ENCODE data around the gene EEF2KMT.
"Not testable (repeated sequence)": the region's sequence is repeated elsewhere in the genome, so short reads cannot be mapped to it uniquely, and the experiment has no call there.

EEF2KMT gene

DNA sequence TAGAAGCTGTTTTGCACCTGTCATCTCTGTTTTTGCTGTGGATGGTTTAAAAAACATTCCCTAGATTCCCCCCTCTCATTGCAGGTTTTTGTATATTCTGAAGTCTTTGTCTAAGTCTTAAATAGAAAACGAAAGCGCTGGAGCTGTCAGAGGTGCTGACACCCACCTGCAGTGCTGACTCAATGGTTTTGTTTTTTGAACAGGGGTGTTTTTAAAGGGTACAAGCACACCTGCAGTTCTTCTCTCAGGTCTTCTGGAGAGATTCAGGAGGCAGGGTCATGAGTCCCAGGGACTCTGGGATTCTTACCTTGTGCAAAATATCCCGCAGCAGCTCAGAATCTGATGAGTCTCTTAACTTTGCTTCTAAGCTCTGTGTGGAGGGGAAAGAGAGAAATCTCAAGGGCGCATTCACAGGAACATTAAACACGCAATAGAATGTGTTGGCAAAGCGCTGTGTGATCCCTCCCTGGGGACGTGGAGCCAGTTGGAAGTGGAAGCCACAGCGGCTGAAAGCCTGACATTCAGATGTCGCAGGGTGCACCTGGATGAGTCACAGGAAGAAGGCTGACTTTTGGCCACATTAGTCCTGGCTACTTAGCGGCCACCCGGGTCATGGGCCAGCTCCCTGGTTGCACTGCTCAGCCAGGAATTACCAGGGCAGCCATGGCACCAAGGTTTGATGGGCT, 2.3 kb downstream of the EEF2KMT start:
- peak; percentile 68 for DNase-seq (ENCODE audit: low spot score)

DNA sequence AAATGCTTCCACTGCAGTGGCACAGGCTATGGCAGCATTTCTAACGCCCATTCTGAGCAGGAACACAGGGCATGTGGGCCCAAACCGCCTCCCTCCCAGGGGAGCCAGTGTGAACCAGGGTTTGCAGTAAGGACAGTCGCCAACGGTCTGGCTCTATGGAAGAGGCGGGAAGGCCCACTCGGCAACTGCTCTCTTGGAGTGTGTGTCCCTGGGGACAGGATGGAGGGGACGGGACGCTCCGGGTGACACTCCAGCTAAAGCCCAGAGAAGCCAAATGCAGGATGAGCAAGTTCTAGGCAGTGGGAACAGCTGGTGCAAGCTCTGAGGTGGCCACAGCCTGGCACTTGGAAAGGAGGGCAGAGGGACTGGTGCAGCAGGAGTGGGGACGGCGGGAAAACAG, 3.8 kb downstream of the EEF2KMT start:
- not testable (repeated sequence) for DNase-seq (ENCODE audit: low spot score)

DNA sequence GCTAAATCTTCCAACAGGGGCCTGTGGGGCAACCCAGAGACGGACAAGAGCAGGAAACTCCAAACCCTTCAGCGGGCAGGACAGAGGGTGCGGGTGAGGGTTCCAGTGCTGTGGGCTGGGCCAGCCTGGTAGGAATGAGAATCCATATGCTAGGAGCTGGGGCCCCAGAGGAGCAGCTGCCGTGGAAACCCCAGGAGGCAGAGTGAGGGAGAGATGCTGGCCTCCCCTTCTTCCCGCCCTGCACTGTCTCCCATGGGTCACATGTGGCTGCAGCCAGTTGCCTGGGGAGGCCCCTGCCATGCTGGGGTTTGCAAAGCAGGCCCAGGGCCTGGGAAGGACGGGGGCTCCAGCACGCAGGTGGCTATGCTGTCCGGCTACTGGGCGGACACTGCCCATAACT, 4.5 kb downstream of the EEF2KMT start:
- not testable (repeated sequence) for DNase-seq (ENCODE audit: low spot score)

- DNase-seq (ENCODE audit: low spot score), result not testable (repeated sequence)
These were observed 7.0 kb downstream of the EEF2KMT start for GRCh38 chr16:5090592-5090991.

DNA sequence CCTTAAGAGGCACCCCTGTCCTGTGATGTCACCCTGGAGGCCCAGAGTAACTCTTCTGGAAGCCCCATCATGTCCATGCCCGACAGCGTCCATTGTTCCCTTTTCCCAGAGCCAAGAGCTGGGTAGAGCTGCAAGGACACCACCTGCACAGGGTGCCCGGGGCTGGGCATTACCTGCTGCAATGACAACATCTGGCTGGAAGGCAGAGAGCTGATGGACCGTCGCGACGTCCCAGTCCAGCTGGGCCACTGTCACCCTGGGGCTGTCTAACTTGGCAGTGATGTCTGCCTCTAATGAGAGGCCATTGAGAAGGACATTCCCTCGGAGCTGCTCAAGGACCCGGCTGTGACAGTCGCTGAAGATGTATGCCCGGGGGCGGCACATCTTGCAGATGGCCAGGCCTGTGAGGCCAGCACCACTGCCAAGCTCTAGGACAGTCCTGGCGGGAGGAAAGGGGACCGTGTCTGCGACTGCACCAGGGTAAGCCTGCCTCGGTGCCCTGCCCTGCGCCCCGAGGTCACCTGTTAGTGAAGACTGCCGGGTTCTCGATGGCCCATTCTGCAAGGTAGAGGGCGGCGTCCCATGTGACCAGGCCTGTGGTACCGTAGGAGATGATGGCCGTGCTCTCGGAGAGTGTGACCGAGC, 7.6 kb downstream of the EEF2KMT start:
- DNase-seq (ENCODE audit: low spot score), result not testable (repeated sequence)

DNA sequence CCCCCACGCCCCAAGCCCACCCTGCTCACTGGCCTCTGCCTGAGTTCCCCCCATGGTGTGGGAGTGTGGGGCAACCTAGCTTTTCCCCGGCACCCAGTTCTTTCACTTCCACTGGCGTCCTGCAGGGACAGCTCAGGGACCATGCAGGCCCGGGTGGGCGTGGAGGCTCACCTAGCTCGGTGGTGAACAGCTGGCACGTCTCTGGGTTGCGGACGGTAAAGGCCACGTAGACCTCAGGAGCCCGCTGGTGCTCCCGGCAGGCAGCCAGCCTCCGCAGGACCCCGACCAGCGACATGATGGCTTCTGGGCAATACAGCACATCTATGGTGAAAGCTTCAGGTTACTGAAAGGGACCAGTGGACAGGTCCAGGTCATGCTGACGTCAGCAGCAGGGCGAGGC, 8.7 kb downstream of the EEF2KMT start:
- not testable (repeated sequence) for DNase-seq (ENCODE audit: low spot score)

DNA sequence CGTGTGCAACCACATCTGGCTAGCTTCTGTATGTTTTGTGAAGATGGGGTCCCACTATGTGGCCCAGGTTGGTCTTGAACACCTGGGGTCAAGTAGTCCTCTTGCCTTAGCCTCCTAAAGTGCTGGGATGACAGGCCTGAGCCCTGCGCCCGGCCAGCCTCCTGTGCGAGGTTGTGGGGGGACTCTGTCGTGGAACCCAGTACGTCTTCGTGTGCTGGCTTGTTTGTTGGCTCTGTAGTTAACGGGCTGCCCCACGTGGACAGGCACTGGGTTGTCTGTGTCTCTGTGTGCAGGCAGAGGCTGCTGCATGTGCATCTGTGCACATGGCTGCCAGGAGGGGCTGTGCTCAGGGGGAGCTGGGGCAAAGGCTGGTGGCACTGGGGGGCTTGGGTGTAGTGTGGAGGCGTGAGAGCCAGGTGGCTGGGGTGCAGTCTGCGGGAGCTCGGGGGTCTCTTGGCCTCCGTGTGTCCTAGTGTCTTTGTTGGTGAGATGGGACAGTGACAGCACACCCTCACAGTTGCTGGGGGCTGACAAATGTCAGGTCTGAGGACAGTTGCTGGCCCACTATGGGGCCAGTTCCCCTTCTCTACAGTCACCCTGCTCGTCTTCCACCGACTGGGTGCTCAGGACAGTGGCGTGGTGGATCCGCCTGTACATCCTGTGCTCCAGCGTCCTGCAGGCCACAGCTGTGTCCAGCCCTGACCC, 9.4 kb downstream of the EEF2KMT start:
- DNase-seq (ENCODE audit: low spot score), result not testable (repeated sequence)

DNA sequence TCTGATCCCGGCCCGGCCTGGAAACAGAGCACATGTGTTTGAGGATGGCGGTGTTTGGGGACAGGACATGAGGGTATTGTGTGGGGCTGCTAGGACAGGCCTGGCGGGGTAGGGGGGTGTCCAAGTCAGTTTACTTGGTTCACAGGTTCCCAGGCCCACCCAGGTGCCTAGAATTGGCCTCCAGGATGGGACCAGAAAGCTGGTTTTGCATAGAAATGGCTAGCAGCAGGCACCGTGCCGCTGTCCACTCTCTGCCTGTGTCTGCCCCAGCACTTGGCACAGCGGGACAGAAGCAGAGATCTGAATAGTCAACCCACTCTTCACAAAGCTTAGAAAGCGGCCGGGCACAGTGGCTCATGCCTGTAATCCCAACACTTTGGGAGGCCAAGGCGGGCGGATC, 11.9 kb downstream of the EEF2KMT start:
- DNase-seq (ENCODE audit: low spot score), result not testable (repeated sequence)

DNA sequence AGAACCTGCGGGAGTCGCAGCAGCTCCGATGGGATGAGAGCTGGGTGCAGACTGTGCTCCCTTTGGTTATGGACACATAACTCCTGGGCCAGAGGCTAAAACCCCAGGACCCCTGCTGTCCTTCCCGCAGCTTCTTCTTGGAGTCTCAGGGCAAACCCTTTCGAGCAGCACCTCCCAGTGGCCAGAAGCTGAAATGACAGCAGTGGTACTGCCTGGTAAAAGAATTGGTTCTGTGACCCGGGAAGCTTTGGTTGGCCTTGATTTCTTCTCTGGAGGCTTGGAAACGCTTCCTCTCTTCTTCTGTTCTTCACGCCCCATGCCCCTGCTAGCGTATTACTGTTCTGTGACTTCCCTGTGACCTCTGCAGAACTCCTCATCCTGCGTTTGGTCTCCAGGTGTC, 12.8 kb downstream of the EEF2KMT start:
- not testable (repeated sequence) for DNase-seq (ENCODE audit: low spot score)

DNA sequence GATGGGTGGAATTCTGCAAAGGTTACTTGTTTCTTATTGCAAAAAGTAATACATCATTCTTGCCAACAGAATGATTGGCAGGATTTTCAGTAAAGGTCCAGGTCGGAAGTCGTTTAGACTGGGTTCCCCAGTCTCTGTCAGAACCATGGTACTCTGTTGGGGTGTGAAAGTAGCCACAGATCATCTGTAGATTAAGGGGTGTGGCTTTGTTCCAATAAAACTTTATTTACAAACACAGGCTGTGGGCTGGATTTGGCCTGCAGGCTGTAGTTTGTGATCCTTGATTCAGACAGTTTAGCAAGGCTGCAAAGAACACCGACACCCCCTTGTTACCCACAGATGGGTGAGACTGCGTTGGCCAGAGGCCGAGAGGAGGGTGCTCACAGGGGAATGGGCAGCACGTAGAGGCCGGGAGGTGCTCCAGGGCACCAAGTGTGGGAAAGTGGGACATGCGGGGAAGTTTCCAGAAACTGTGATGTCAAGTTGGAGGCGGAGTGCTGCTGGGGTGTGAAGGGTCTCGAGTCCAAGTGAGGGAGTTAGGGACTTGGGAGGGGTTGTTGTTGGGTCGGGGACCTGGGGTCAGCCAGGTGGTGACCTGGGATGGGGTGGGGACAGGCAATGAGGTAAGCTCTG, 13.4 kb downstream of the EEF2KMT start:
- not testable (repeated sequence) for DNase-seq (ENCODE audit: low spot score)

DNA sequence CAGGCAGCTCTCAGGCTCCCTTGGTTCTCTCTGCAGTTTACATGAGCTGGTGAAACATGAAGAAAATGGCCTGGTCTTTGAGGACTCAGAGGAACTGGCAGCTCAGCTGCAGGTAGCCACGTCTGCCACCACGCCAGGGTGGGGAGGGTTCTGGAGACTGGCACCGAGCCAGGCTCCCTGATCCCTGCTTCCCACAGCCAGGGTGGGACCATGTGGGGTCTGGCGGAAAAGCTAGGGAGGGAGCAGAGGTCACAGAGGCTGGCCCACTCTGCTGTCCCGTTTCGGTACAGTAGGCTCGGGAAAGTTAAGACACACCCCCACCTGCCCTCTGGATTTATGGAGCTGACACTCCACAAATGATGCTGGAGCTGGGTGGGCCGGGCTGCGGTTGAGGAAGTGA, 13.9 kb downstream of the EEF2KMT start:
- DNase-seq (ENCODE audit: low spot score), result not testable (repeated sequence)

DNA sequence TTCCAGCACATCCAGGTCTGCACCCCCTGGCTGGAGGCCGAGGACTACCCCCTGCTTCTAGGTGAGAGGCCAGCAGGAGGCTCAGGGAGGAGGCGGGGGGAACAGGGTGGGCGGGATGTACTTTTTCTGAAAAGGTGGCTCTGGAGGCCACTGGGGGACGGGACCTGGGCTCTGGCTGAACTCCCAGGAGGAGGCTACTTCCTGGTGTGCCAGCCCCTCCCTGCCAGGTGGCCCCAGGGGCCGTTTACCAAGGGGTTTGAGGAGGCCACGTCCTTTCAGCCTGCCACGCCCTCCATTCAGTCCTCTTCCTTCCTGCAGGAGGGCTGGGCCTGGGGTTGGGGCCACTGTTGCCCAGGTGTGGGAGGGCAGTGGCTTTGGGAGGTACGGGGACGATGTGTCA, 16.6 kb downstream of the EEF2KMT start:
- DNase-seq (ENCODE audit: low spot score), result not testable (repeated sequence)

DNA sequence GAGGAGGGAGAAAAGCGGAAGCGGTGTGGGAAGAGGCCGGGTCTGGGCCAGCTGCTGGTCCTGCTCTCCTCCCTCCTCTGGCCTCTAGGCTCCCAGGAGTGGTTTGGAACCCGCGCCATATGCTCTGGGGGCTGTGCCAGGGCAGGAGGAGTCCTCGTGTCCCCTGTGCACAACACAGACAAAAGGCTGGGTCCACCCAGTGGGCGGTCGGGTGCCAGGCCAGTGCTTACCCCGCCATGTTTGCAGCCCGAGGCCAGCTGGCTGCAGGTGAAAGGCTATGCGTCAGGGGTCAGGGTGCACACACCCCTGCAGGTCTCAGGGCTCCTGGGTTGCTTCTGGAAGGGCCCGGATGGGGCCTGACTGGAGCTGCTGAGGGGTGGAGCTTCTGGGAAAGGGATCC, 17.1 kb downstream of the EEF2KMT start:
- not testable (repeated sequence) for DNase-seq (ENCODE audit: low spot score)

GRCh38 chr16:5078626-5079025, 19.0 kb downstream of the EEF2KMT start:
- DNase-seq (ENCODE audit: low spot score), result no peak

DNA sequence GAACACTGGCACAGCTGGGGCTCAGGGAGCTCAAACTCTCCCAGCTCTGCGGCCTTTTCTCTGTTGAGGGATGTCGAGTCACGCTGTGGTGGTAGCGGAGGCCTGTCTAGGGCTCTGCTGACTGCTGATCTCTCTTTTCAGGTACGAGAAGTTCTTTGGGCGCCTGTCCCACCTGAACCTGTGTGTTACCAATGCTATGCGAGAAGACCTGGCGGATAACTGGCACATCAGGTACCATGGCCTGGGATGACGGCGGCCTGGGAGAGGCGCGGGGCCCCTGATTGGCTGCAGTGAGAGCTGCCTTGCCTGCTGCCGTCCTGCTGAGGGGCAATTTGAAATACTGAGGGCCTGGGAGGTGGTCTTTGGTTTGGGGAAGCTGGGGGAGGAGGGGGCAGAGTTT, 20.3 kb downstream of the EEF2KMT start:
- no peak for DNase-seq (ENCODE audit: low spot score)

GRCh38 chr16:5075637-5076036, 22.0 kb downstream of the EEF2KMT start:
- DNase-seq (ENCODE audit: low spot score), result no peak

GRCh38 chr16:5073771-5074170, 23.8 kb downstream of the EEF2KMT start:
- not testable (repeated sequence) for DNase-seq (ENCODE audit: low spot score)

DNA sequence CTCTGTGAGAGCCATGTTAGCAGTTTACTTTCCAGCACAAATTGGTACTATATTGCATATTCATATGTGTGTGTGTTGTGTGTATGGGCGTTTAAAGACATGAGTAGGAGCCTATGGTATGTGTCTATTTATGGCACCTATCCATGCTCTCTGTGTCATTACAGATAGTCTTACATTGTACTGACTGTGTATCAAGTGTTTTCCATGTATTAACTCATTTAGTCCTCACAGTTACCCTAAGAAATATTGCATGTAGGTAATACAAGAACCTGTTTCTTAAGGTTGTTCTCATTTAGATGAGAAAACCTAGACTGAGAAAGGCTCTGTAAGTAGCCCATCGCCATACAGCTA, 24.3 kb downstream of the EEF2KMT start:
- DNase-seq (ENCODE audit: low spot score), result no peak

GRCh38 chr16:5072334-5073278, 25.0 kb downstream of the EEF2KMT start:
- no peak for DNase-seq (ENCODE audit: low spot score)

DNA sequence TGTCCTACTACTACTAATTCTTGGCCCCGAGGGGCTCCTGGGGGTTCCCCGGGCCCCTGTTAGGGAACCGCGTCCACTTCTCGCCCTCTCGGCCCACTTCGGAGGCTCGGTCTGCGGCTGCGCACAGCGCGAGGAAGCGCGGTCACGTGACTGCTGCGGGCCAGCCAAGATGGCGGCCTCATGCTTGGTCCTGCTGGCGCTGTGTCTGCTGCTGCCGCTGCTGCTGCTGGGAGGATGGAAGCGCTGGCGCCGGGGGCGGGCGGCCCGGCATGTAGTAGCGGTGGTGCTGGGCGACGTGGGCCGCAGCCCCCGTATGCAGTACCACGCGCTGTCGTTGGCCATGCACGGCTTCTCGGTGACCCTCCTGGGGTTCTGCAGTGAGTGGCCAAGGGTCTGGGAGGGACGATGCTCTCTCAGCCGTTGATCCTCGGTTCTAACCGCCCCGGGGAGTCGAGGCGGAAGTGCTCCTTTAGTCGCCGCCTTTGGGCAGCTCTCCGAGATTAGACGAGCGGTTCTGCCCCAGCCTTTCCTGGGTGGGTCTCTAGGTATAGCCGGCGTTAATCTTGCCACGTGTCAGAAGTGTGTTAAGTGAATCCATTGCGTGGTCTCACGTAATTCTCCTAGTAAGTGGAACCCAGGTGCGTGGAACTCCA, 25.8 kb downstream of the EEF2KMT start, which contains the start of gene ALG1:
ALG1 (plus strand) TSS at position 163 of the 653 bp plus-strand sequence; CDS start at position 170, 7 bp downstream.
- peak; percentile 85 for DNase-seq (ENCODE audit: low spot score)

DNA sequence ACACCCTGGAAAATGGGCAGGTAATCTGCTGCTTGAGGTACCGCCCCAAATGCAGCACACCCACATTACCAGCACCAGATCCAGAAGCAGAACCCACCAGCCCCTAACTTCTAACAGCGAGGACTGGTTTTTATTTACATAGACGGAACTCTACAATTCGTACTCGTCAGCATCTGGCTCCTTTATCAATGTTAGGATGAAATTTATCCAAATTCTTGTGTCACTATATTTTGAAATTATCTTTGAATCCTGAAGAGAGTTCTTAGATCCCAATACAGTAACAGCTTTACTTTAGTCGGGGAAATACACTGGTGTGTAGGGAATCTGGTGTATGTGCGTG, 26.3 kb downstream of the EEF2KMT start:
- no peak for DNase-seq (ENCODE audit: low spot score)
